GM23338 (cell line): ENCODE results near the gene MARK2.

Source experiments
- CREB1 ChIP-seq: fragments of 250-450 bp; sonication (Bioruptor Pico); IDR thresholded peaks from 2 replicates; pipeline ENCODE4 v1.5.0; 2020; ENCODE audit warnings: low read depth, mild to moderate bottlenecking, moderate library complexity
- CTCF ChIP-seq, 2 experiments: fragments of 200-600 bp in 1 of 2; sonication (generic) in 1 of 2; conservative IDR thresholded peaks; 2 replicates each; pipeline versions ENCODE4 v1.5.1 to v1.6.1; 2016 to 2017; ENCODE audit warnings: antibody characterized with exemption in 2 of 2, low read depth in 2 of 2, mild to moderate bottlenecking in 2 of 2, moderate library complexity in 1 of 2
- ETS1 ChIP-seq: IDR thresholded peaks from 2 replicates; pipeline ENCODE4 v1.6.1; 2016; ENCODE audit warnings: antibody characterized with exemption
- EZH2 ChIP-seq: fragments of 200-600 bp; sonication (generic); IDR thresholded peaks from one replicate; pipeline ENCODE4 v1.8.0; 2017; ENCODE audit warnings: antibody characterized with exemption, mild to moderate bottlenecking, low read depth; ENCODE audit not compliant: unreplicated experiment
- EZH2phosphoT487 ChIP-seq: fragments of 200-600 bp; sonication (generic); IDR thresholded peaks from one replicate; pipeline ENCODE4 v1.8.1; 2018; ENCODE audit warnings: antibody characterized with exemption; ENCODE audit not compliant: unreplicated experiment
- JUNB ChIP-seq: IDR thresholded peaks from one replicate; pipeline ENCODE4 v1.6.1; 2016; ENCODE audit warnings: antibody characterized with exemption; ENCODE audit not compliant: unreplicated experiment
- POLR2AphosphoS5 ChIP-seq: IDR thresholded peaks from 2 replicates; pipeline ENCODE4 v1.6.1; 2016; ENCODE audit warnings: antibody characterized with exemption, low read depth
- REST ChIP-seq: IDR thresholded peaks from one replicate; pipeline ENCODE4 v1.6.1; 2018; ENCODE audit warnings: antibody characterized with exemption; ENCODE audit not compliant: unreplicated experiment
- STAT1 ChIP-seq: IDR thresholded peaks from one replicate; pipeline ENCODE4 v1.6.1; 2016; ENCODE audit warnings: antibody characterized with exemption; ENCODE audit not compliant: unreplicated experiment
- ZNF114 ChIP-seq: fragments of 250-450 bp; sonication (Bioruptor Pico); IDR thresholded peaks from 2 replicates; pipeline ENCODE4 v1.5.0; 2020; ENCODE audit warnings: mild to moderate bottlenecking, moderate library complexity

GRCh38 chr11:63875506-63876065 lies 36.7 kb downstream of the MARK2 start:
- no peak for TF ChIP-seq CTCF (conservative IDR thresholded peaks at IDR 0.05; ENCODE audit: low read depth in 2 of 2)
- no peak for TF ChIP-seq EZH2
- no peak for TF ChIP-seq EZH2phosphoT487
- TF ChIP-seq CREB1 (CRISPR knock-in tag), result no peak
- no peak for TF ChIP-seq REST
- no peak for TF ChIP-seq POLR2AphosphoS5
- TF ChIP-seq JUNB, result no peak
- TF ChIP-seq ETS1, result no peak
- TF ChIP-seq ZNF114 (CRISPR knock-in tag), result no peak
- no peak for TF ChIP-seq STAT1
